Stimulated activated CD8-positive, alpha-beta memory T cell treated with anti-CD3 and anti-CD28 coated beads, Interleukin-15, amount 100 ng/mL, for 24 hours (primary cell): Measurements from ENCODE around the gene ACSL5.
"Not testable (repeated sequence)": the region's sequence is repeated elsewhere in the genome, so short reads cannot be mapped to it uniquely, and the experiment has no call there.

Source experiments
- DNase-seq: peaks from one replicate; pipeline ENCODE4 v3.0.0-alpha.2; 2020; ENCODE audit warnings: low read depth

Gene ACSL5

GRCh38 chr10:112375721-112376395, 1.9 kb downstream of the ACSL5 start:
- DNase-seq, result no peak

- no peak for DNase-seq
These were observed 2.5 kb downstream of the ACSL5 start for GRCh38 chr10:112376396-112376790.

GRCh38 chr10:112377116-112377515, 3.2 kb downstream of the ACSL5 start:
- not testable (repeated sequence) for DNase-seq

- no peak for DNase-seq
These were observed 5.8 kb downstream of the ACSL5 start for GRCh38 chr10:112379635-112380296.

GRCh38 chr10:112382515-112383235, 8.8 kb downstream of the ACSL5 start:
- no peak for DNase-seq

GRCh38 chr10:112383325-112383724, 9.4 kb downstream of the ACSL5 start:
- no peak for DNase-seq

GRCh38 chr10:112384141-112384540, 10.2 kb downstream of the ACSL5 start:
- no peak for DNase-seq

- DNase-seq, result no peak
These were observed 11.3 kb downstream of the ACSL5 start for GRCh38 chr10:112385201-112385600.

GRCh38 chr10:112388056-112388455, 14.1 kb downstream of the ACSL5 start:
- DNase-seq, result not testable (repeated sequence)

- DNase-seq, result no peak
These were observed 14.6 kb downstream of the ACSL5 start for GRCh38 chr10:112388548-112388947.

GRCh38 chr10:112389271-112389822, 15.4 kb downstream of the ACSL5 start:
- no peak for DNase-seq

- DNase-seq, result no peak
These were observed 16.3 kb downstream of the ACSL5 start for GRCh38 chr10:112390125-112390703.

- DNase-seq, result no peak
These were observed 19.4 kb downstream of the ACSL5 start for GRCh38 chr10:112393341-112393740.

GRCh38 chr10:112393827-112394226, 19.9 kb downstream of the ACSL5 start:
- no peak for DNase-seq

GRCh38 chr10:112394475-112394875, 20.6 kb downstream of the ACSL5 start:
- DNase-seq, result no peak

- no peak for DNase-seq
These were observed 22.1 kb downstream of the ACSL5 start for GRCh38 chr10:112395809-112396530.

GRCh38 chr10:112397592-112397991, 23.7 kb downstream of the ACSL5 start:
- DNase-seq, result no peak

GRCh38 chr10:112402917-112403316, 29.0 kb downstream of the ACSL5 start:
- no peak for DNase-seq

GRCh38 chr10:112404617-112405016, 30.7 kb downstream of the ACSL5 start:
- DNase-seq, result no peak

- DNase-seq, result not testable (repeated sequence)
These were observed 32.9 kb downstream of the ACSL5 start for GRCh38 chr10:112406806-112407205.

- no peak for DNase-seq
These were observed 33.8 kb downstream of the ACSL5 start for GRCh38 chr10:112407696-112408095.

- no peak for DNase-seq
These were observed 35.4 kb downstream of the ACSL5 start for GRCh38 chr10:112409299-112409698.
